LNCaP clone FGC (cell line): ENCODE measurements around the gene DTWD2.
"Not testable (repeated sequence)": the region's sequence is repeated elsewhere in the genome, so short reads cannot be mapped to it uniquely, and the experiment has no call there.

ENCODE experiments used
- DNase-seq: peaks from one replicate; pipeline ENCODE4 v3.0.0-alpha.2; 2011; ENCODE audit warnings: low read depth
- H3K4me3 ChIP-seq: 2 replicates; pipeline ENCODE4 v1.5.1; 2011; ENCODE audit warnings: mild to moderate bottlenecking, low read depth, low read length, control low read depth
- CTCF ChIP-seq: IDR thresholded peaks from 2 replicates; pipeline ENCODE4 v1.5.1; 2012; ENCODE audit warnings: mild to moderate bottlenecking; ENCODE audit not compliant: control insufficient read depth, insufficient read depth; ENCODE audit errors: extremely low read depth

The DTWD2 gene

GRCh38 chr5:118965890-118966289 lies 22.5 kb downstream of the DTWD2 start:
- no peak for TF ChIP-seq CTCF
- DNase-seq: no peak
- H3K4me3 ChIP-seq: no peak overlapping the region

GRCh38 chr5:118964970-118965369 lies 23.4 kb downstream of the DTWD2 start:
- H3K4me3 ChIP-seq, DNase-seq: not testable (repeated sequence)

GRCh38 chr5:118964388-118964787 lies 24.0 kb downstream of the DTWD2 start:
- not testable (repeated sequence) for H3K4me3 ChIP-seq, DNase-seq

- TF ChIP-seq CTCF: no peak
- DNase-seq: no peak
- no peak overlapping the region for H3K4me3 ChIP-seq
These were observed 25.2 kb downstream of the DTWD2 start for GRCh38 chr5:118963169-118963568.

- H3K4me3 ChIP-seq: no peak overlapping the region
- TF ChIP-seq CTCF: no peak
- DNase-seq: no peak
These were observed 27.8 kb downstream of the DTWD2 start for GRCh38 chr5:118960557-118960956.

GRCh38 chr5:118956727-118957126 lies 31.6 kb downstream of the DTWD2 start:
- H3K4me3 ChIP-seq: no peak overlapping the region
- no peak for DNase-seq
- TF ChIP-seq CTCF: peak; percentile 59

- TF ChIP-seq CTCF: no peak
- H3K4me3 ChIP-seq: no peak overlapping the region
- DNase-seq: no peak
These were observed 34.7 kb downstream of the DTWD2 start for GRCh38 chr5:118953652-118954005.

- DNase-seq: no peak
- no peak for TF ChIP-seq CTCF
- no peak overlapping the region for H3K4me3 ChIP-seq
These were observed 35.2 kb downstream of the DTWD2 start for GRCh38 chr5:118952992-118953651.

- DNase-seq: not testable (repeated sequence)
These were observed 36.0 kb downstream of the DTWD2 start for GRCh38 chr5:118952306-118952705.

GRCh38 chr5:118950354-118950753 lies 38.0 kb downstream of the DTWD2 start:
- not testable (repeated sequence) for H3K4me3 ChIP-seq, DNase-seq

More at GRCh38 chr5:118952306-118952705, 36.0 kb downstream of the DTWD2 start:
- not testable (repeated sequence) for H3K4me3 ChIP-seq
